Measurements from ENCODE around the gene RXRA. TPM values are rescaled to one million over a fixed set of nuclear protein-coding genes. Genes with fewer than 3 reads are reported as not detected.

The RXRA gene
- total and polyA plus RNA-seq, 7 experiments from 2014 or later: 0.31 to 59.5 (median 8.4) TPM

- DNase-seq: no peak
- POLR2A ChIA-PET: no interaction called here
- no peaks in the 10 kb centered on the region for H3K36me3 Mint-ChIP-seq
Observed at GRCh38 chr9:134289241-134289875, 36.9 kb upstream of the RXRA start.

GRCh38 chr9:134290603-134291451, 35.4 kb upstream of the RXRA start:
- no peaks in the 10 kb centered on the region for H3K36me3 Mint-ChIP-seq
- POLR2A ChIA-PET: no interaction called here
- no peaks in the 10 kb centered on the region for H3K9me3 Mint-ChIP-seq
- no peaks in the 10 kb centered on the region for H3K4me1 ChIP-seq (ENCODE audit: control insufficient read depth in 2 of 2, insufficient read depth in 2 of 2, low read length in 2 of 2)
- intact Hi-C loops (cut with micrococcal nuclease): no loop called here
- CTCF ChIA-PET: no interaction called here
- peaks cover 0 to 4% (median 0%) of the 10 kb centered on the region in 5 donors for H3K27me3 Mint-ChIP-seq
- H3K27ac ChIP-seq (ENCODE audit: low read depth, low read length): no peak overlapping the region
- H3K27ac Mint-ChIP-seq: no peak overlapping the region
- no peaks in the 10 kb centered on the region for H3K36me3 ChIP-seq (ENCODE audit: control insufficient read depth in 2 of 3, insufficient read depth in 3 of 3, low read length in 3 of 3)
- DNase-seq: no peak
- no peak overlapping the region for H3K4me3 Mint-ChIP-seq
- peaks cover 0 to 14% (median 0%) of the 10 kb centered on the region in 7 donors for H3K4me1 Mint-ChIP-seq
- H3K9me3 ChIP-seq (ENCODE audit: control insufficient read depth in 2 of 3, low read length in 3 of 3): no peaks in the 10 kb centered on the region
- no peaks in the 10 kb centered on the region for H3K27me3 ChIP-seq (ENCODE audit: control insufficient read depth in 2 of 2, insufficient read depth in 2 of 2, low read length in 2 of 2)
- H3K4me3 ChIP-seq (ENCODE audit: low read length): no peak overlapping the region
- no peak for ATAC-seq

More at GRCh38 chr9:134289241-134289875, 36.9 kb upstream of the RXRA start:
- Histone ChIP-seq H3K27ac (ENCODE audit: low read depth, low read length) (no peak overlapping the region), H3K4me1 (ENCODE audit: control insufficient read depth in 2 of 2, insufficient read depth in 2 of 2, low read length in 2 of 2) (no peaks in the 10 kb centered on the region), H3K4me3 (ENCODE audit: low read length) (no peak overlapping the region), H3K9me3 (ENCODE audit: control insufficient read depth in 2 of 3, low read length in 3 of 3) (no peaks in the 10 kb centered on the region), H3K36me3 (ENCODE audit: control insufficient read depth in 2 of 3, insufficient read depth in 3 of 3, low read length in 3 of 3) (no peaks in the 10 kb centered on the region), H3K27me3 (ENCODE audit: control insufficient read depth in 2 of 2, insufficient read depth in 2 of 2, low read length in 2 of 2) (no peaks in the 10 kb centered on the region)
- CTCF ChIA-PET: no interaction called here
- H3K4me1 Mint-ChIP-seq: peaks cover 0 to 14% (median 0%) of the 10 kb centered on the region in 7 donors
- ATAC-seq: no peak
- peaks cover 0 to 4% (median 0%) of the 10 kb centered on the region in 5 donors for H3K27me3 Mint-ChIP-seq
- no peak overlapping the region for H3K4me3 Mint-ChIP-seq
- intact Hi-C loops (cut with micrococcal nuclease): no loop called here
- peak overlapping the region in 1 of 9 donors; percentile 9 for H3K27ac Mint-ChIP-seq
- H3K9me3 Mint-ChIP-seq: no peaks in the 10 kb centered on the region

GRCh38 chr9:134291452-134291881, 34.8 kb upstream of the RXRA start:
- DNase-seq: no peak
- CTCF ChIA-PET: no interaction called here
- POLR2A ChIA-PET: no interaction called here
- Histone ChIP-seq H3K27me3 (ENCODE audit: control insufficient read depth in 2 of 2, insufficient read depth in 2 of 2, low read length in 2 of 2) (no peaks in the 10 kb centered on the region), H3K4me3 (ENCODE audit: low read length) (no peak overlapping the region), H3K9me3 (ENCODE audit: control insufficient read depth in 2 of 3, low read length in 3 of 3) (no peaks in the 10 kb centered on the region), H3K36me3 (ENCODE audit: control insufficient read depth in 2 of 3, insufficient read depth in 3 of 3, low read length in 3 of 3) (no peaks in the 10 kb centered on the region), H3K27ac (ENCODE audit: low read depth, low read length) (no peak overlapping the region), H3K4me1 (ENCODE audit: control insufficient read depth in 2 of 2, insufficient read depth in 2 of 2, low read length in 2 of 2) (no peaks in the 10 kb centered on the region)
- Mint-ChIP-seq H3K36me3 (no peaks in the 10 kb centered on the region), H3K27ac (no peak overlapping the region), H3K27me3 (peaks cover 0 to under 1% (median 0%) of the 10 kb centered on the region in 5 donors), H3K4me3 (no peak overlapping the region), H3K9me3 (no peaks in the 10 kb centered on the region), H3K4me1 (peaks cover 0 to 14% (median 0%) of the 10 kb centered on the region in 7 donors)
- intact Hi-C loops (cut with micrococcal nuclease): no loop called here
- ATAC-seq: no peak

- ATAC-seq (no peak), DNase-seq (no peak)
- no peak overlapping the region for H3K4me3 ChIP-seq (ENCODE audit: low read length)
- Mint-ChIP-seq H3K27ac (peak overlapping the region in 1 of 9 donors; percentile 46), H3K9me3 (no peaks in the 10 kb centered on the region), H3K27me3 (no peaks in the 10 kb centered on the region), H3K36me3 (no peaks in the 10 kb centered on the region), H3K4me3 (peak overlapping the region in 1 of 10 donors; percentile 63), H3K4me1 (peaks cover 0 to 14% (median 0%) of the 10 kb centered on the region in 7 donors)
- intact Hi-C loops (cut with micrococcal nuclease): no loop called here
- ChIA-PET CTCF (no interaction called here), POLR2A (no interaction called here)
- no peaks in the 10 kb centered on the region for H3K27me3 ChIP-seq (ENCODE audit: control insufficient read depth in 2 of 2, insufficient read depth in 2 of 2, low read length in 2 of 2)
- no peak overlapping the region for H3K27ac ChIP-seq (ENCODE audit: low read depth, low read length)
- no peaks in the 10 kb centered on the region for H3K4me1 ChIP-seq (ENCODE audit: control insufficient read depth in 2 of 2, insufficient read depth in 2 of 2, low read length in 2 of 2)
- H3K36me3 ChIP-seq (ENCODE audit: control insufficient read depth in 2 of 3, insufficient read depth in 3 of 3, low read length in 3 of 3): no peaks in the 10 kb centered on the region
- H3K9me3 ChIP-seq (ENCODE audit: control insufficient read depth in 2 of 3, low read length in 3 of 3): no peaks in the 10 kb centered on the region
Observed at GRCh38 chr9:134291961-134292871, 34.0 kb upstream of the RXRA start.

GRCh38 chr9:134293031-134293521, 33.2 kb upstream of the RXRA start:
- intact Hi-C loops (cut with micrococcal nuclease): no loop called here
- Mint-ChIP-seq H3K27ac (no peak overlapping the region), H3K27me3 (no peaks in the 10 kb centered on the region), H3K4me3 (peak overlapping the region in 4 of 10 donors; percentile 16 to 63 (median 60)), H3K36me3 (no peaks in the 10 kb centered on the region), H3K4me1 (peaks cover 0 to 14% (median 0%) of the 10 kb centered on the region in 7 donors), H3K9me3 (no peaks in the 10 kb centered on the region)
- POLR2A ChIA-PET: no interaction called here
- DNase-seq (no peak), ATAC-seq (no peak)
- Histone ChIP-seq H3K4me1 (ENCODE audit: control insufficient read depth in 2 of 2, insufficient read depth in 2 of 2, low read length in 2 of 2) (no peaks in the 10 kb centered on the region), H3K4me3 (ENCODE audit: low read length) (no peak overlapping the region), H3K9me3 (ENCODE audit: control insufficient read depth in 2 of 3, low read length in 3 of 3) (no peaks in the 10 kb centered on the region), H3K27me3 (ENCODE audit: control insufficient read depth in 2 of 2, insufficient read depth in 2 of 2, low read length in 2 of 2) (no peaks in the 10 kb centered on the region), H3K27ac (ENCODE audit: low read depth, low read length) (no peak overlapping the region), H3K36me3 (ENCODE audit: control insufficient read depth in 2 of 3, insufficient read depth in 3 of 3, low read length in 3 of 3) (no peaks in the 10 kb centered on the region)
- CTCF ChIA-PET: no interaction called here

- H3K27ac ChIP-seq (ENCODE audit: low read depth, low read length): no peak overlapping the region
Observed at GRCh38 chr9:134293611-134294152, 32.6 kb upstream of the RXRA start.

More at GRCh38 chr9:134293611-134294152, 32.6 kb upstream of the RXRA start:
- H3K4me3 ChIP-seq (ENCODE audit: low read length): peak overlapping the region; percentile 13
- H3K36me3 ChIP-seq (ENCODE audit: control insufficient read depth in 2 of 3, insufficient read depth in 3 of 3, low read length in 3 of 3): no peaks in the 10 kb centered on the region
- no peaks in the 10 kb centered on the region for H3K9me3 ChIP-seq (ENCODE audit: control insufficient read depth in 2 of 3, low read length in 3 of 3)
- intact Hi-C loops (cut with micrococcal nuclease): no loop called here
- H3K4me1 ChIP-seq (ENCODE audit: control insufficient read depth in 2 of 2, insufficient read depth in 2 of 2, low read length in 2 of 2): no peaks in the 10 kb centered on the region
- Mint-ChIP-seq H3K27ac (peak overlapping the region in 3 of 9 donors; percentile 42 to 81 (median 70)), H3K4me1 (peaks cover 0 to 14% (median 0%) of the 10 kb centered on the region in 7 donors), H3K36me3 (no peaks in the 10 kb centered on the region), H3K4me3 (peak overlapping the region in 9 of 10 donors; percentile 34 to 81 (median 69)), H3K9me3 (no peaks in the 10 kb centered on the region), H3K27me3 (no peaks in the 10 kb centered on the region)
- DNase-seq (peak in 4 of 9 donors; percentile 7 to 14 (median 10)), ATAC-seq (peak; percentile 54)
- ChIA-PET CTCF (no interaction called here), POLR2A (interaction anchor here (0.8 kb wide), 1 partner anchor 111 kb away, joined by 3 read pairs; no protein-coding TSS in a partner anchor)
- no peaks in the 10 kb centered on the region for H3K27me3 ChIP-seq (ENCODE audit: control insufficient read depth in 2 of 2, insufficient read depth in 2 of 2, low read length in 2 of 2)
